GM21381 (cell line): Measurements from ENCODE around the gene PODXL.
"Not testable (repeated sequence)": the region's sequence is repeated elsewhere in the genome, so short reads cannot be mapped to it uniquely, and the experiment has no call there.

Source experiments
- ATAC-seq: cut with Tn5 transposase; IDR thresholded peaks from one replicate; pipeline ENCODE4 v1.9.1; 2021; ENCODE audit warnings: mild to moderate bottlenecking, moderate library complexity; ENCODE audit not compliant: unreplicated experiment

Gene PODXL

GRCh38 chr7:131538813-131539179 is 17.6 kb downstream of the PODXL start:
- ATAC-seq: no peak

GRCh38 chr7:131538071-131538812 is 18.2 kb downstream of the PODXL start:
- no peak for ATAC-seq

GRCh38 chr7:131537571-131537978 is 18.9 kb downstream of the PODXL start:
- no peak for ATAC-seq

GRCh38 chr7:131536361-131536849 is 20.0 kb downstream of the PODXL start:
- ATAC-seq: no peak

GRCh38 chr7:131533566-131534561 is 22.6 kb downstream of the PODXL start:
- ATAC-seq: no peak

- ATAC-seq: no peak
Observed at GRCh38 chr7:131533151-131533559, 23.3 kb downstream of the PODXL start.

- no peak for ATAC-seq
Observed at GRCh38 chr7:131532570-131533091, 23.8 kb downstream of the PODXL start.

GRCh38 chr7:131530137-131530536 is 26.3 kb downstream of the PODXL start:
- no peak for ATAC-seq

- ATAC-seq: no peak
Observed at GRCh38 chr7:131529617-131530016, 26.8 kb downstream of the PODXL start.

GRCh38 chr7:131529179-131529578 is 27.2 kb downstream of the PODXL start:
- ATAC-seq: no peak

- no peak for ATAC-seq
Observed at GRCh38 chr7:131527456-131527855, 29.0 kb downstream of the PODXL start.

GRCh38 chr7:131525820-131526219 is 30.6 kb downstream of the PODXL start:
- no peak for ATAC-seq

GRCh38 chr7:131524703-131525102 is 31.7 kb downstream of the PODXL start:
- no peak for ATAC-seq

GRCh38 chr7:131524115-131524514 is 32.3 kb downstream of the PODXL start:
- ATAC-seq: no peak

- ATAC-seq: no peak
Observed at GRCh38 chr7:131522325-131522930, 34.0 kb downstream of the PODXL start.

- no peak for ATAC-seq
Observed at GRCh38 chr7:131521651-131522163, 34.7 kb downstream of the PODXL start.

GRCh38 chr7:131518626-131519025 is 37.8 kb downstream of the PODXL start:
- ATAC-seq: no peak

GRCh38 chr7:131517218-131517923 is 39.1 kb downstream of the PODXL start:
- no peak for ATAC-seq

GRCh38 chr7:131515471-131515870 is 41.0 kb downstream of the PODXL start:
- not testable (repeated sequence) for ATAC-seq
